GM21576 (cell line): ENCODE data around the gene TMTC2.

Experiments used
- ATAC-seq: cut with Tn5 transposase; IDR thresholded peaks from one replicate; pipeline ENCODE4 v1.9.1; 2021; ENCODE audit warnings: mild to moderate bottlenecking, moderate library complexity; ENCODE audit not compliant: unreplicated experiment

TMTC2 gene

DNA sequence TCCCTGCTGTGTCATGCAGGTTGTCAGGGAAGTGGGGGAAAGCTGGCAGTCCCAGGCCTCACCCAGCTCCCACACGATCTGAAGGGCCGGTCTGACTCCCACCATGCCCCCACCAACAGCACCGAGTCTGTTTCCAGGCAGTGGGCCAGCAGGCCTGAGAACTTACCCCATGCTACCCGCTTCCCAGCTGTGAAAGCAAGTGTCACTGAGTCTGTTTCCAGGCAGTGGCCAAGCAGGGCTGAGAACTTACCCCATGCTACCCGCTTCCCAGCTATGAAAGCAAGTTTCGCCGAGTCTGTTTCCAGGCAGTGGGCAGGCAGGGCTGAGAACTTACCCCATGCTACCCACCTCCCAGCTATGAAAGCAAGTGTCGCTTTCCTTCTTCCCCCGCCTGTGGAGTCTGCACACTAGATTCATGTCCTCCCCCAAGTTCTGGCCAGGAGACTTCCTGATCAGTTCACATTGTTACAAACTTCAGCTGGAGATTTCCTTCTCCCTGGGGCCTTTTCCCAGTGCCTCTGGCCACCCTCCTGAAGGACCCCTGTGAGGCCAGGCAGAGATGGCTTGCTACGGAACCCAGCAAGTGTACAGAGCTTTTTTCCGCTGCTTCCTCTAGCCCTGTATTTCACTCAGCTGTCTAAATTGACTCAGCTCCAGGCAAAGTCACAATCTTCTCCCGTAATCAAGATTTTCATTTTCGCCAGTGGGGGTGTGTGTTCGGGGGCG lies 435.4 kb downstream of the TMTC2 start:
- no peak for ATAC-seq

GRCh38 chr12:83122623-83122934 lies 435.9 kb downstream of the TMTC2 start:
- no peak for ATAC-seq

DNA sequence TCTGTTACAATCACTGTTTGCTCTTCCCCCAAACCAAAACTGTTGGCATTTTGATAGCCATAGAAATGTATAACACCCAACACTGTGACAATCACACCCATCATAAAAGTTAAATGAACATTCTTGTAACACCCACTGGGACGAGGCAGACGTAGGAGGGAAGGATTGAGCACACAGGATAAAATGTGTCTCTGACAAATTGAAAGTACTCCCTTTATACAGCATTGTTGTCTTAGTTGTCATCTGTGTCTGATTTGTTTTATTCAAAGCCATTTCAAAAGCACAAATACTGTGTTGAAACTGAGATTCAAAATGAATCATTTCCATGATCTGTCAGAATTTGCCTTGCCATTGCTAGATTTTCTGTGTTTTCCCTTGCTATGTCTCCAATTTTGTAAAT lies 436.3 kb downstream of the TMTC2 start:
- ATAC-seq = no peak

DNA sequence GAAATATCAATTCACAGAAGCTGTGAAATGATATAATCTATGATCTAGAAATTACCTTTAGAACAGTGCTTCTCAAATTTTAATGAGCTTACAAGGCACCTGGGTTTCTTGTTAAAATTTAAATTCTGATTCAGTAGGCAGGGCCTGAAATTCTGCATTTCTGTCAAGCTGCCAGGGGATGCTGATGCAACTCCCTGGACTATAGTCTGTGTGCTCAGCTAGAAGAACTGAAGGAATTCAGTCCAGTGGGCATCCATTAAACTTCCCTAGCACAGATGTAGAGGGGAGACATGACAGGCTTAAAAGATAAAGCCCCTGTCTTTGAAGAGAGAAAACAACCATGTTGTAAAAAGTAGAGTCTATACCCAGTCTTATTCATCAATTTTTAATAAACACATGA lies 441.8 kb downstream of the TMTC2 start:
- no peak for ATAC-seq

GRCh38 chr12:83130178-83130577 lies 443.5 kb downstream of the TMTC2 start:
- no peak for ATAC-seq

- no peak for ATAC-seq
These were observed 445.7 kb downstream of the TMTC2 start for GRCh38 chr12:83132360-83132759.

DNA sequence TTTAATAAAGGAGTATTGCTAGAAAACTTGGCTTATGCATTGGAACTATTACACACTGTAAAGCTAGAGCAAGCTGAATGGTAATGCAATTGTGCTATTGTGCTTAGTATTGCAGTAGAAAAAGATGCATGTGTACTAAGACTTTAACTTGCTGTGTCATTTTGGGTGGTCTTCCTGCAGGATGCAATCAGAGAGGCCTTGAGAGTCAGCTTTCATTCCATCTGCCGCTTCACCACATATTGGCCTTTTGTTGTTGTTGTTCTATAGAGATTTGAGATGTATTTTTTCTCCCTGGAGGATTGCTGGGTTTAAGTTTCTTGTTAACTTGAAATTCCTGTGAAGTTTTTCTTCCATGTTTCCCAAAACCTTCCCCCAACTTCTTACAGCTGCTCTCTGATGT lies 449.7 kb downstream of the TMTC2 start:
- no peak for ATAC-seq

DNA sequence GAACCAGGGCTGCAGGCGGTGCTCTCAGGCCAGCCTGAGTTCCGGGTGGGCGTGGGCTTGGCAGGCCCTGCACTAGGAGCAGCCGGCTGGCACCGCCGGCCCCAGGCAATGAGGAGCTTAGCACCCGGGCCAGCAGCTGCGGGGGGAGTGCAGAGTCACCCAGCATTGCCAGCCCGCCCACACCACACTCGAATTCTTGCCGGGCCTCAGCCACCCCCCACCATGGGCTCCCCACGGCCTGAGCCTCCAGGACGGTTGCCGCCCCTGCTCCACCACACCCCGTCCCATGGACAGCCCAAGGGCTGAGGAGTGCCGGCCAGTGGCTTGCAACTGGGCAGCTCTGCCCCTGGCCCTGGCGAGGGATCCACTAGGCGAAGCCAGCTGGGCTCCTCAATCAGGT lies 453.4 kb downstream of the TMTC2 start:
- ATAC-seq = no peak

DNA sequence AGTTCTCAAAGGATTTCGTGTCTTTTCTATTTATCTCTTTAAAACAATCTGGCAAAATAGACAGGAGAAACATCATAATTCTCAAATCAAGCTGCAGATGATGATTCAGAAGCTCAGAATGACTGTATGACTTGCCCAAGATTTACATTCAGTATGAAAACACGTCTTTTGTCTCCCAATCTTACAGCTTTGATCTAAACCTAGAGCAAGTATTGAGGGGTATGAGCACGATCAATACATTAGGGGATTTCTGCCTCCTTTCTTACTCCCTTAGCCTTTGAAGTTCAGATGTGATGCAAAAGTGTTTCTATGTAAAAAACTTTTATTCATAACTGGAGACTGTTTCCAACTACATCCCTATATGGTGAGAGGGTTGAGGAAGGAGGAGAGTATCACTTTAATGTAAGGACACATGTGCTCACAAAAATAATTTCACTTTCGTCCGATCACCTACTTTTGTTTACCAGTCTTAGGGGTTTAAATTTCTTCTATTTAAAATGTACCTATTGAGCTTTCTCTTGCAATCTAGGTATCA lies 454.8 kb downstream of the TMTC2 start:
- ATAC-seq = no peak

DNA sequence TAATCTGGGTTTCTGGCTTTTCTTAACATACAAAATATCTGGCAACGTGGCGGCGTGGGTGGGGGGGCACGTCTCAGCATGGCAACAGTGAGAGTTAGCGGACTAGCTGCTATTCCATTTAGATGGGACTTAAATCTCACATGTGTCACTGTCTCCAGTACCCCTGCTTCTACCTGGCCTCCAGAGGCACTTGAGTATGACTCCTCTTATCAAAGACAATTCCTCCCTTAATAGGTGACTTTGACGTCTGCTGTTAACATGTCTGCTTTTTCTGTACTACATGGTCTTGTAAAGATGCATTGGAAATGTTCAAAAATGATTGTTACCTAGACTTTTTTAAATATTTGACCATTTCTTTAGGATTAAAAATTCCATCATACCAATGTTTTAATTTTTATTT lies 456.2 kb downstream of the TMTC2 start:
- no peak for ATAC-seq

- ATAC-seq = no peak
These were observed 457.2 kb downstream of the TMTC2 start for GRCh38 chr12:83143950-83144349.

- ATAC-seq = no peak
These were observed 458.7 kb downstream of the TMTC2 start for GRCh38 chr12:83145325-83145840.

DNA sequence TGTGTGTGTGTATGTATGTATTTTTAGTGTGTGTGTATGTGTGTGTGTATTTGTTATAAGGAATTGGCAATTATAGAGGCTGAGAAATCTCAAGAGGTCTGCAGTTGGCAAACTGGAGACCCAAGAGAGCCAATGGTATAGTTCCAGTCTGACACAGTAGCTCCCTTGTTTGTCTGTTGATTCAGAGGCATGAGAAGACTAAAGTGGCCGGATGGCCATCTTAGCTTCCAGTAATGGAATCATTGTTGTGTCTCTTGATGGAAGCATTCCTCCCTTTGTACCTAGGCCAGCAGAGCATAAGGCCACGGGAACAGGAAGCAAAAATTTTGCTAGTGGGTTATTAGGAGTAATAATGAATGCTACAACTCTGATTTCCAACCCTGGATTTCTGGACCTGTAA lies 460.6 kb downstream of the TMTC2 start:
- ATAC-seq = no peak

GRCh38 chr12:83149987-83150386 lies 463.3 kb downstream of the TMTC2 start:
- no peak for ATAC-seq

DNA sequence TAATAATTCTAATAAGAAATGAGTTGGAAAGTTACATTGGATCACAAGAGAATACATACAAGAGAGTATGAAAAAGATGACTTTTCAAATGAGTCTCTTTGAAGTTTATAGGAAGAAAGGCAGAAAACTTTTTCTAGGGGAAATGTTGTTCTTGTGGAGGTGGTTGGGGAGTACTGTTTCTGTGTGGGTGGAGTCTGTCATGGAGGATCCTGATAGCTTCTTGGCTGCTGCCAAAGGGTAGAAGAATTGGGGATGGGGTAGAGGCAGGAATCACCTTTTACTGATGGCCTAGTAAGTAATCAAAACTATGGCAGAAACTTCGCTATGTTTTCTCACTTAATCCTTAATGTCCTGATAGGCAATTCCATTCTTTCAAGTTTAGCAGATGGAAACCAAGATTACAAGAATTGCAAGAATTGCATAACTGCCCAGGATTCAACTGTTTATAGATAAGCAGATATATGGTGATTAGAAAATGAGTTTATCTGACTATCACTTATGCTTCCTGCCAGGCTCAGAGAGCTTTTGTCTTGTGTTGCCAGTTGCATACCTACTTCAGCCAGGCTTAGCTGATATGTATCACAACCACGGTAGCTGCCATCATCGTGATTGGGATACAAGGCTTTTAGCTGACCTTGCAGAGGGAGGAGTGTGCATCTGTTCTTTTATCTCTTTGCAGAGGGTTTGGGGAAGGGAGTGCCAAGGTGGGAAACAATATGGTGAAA lies 463.9 kb downstream of the TMTC2 start:
- no peak for ATAC-seq

- no peak for ATAC-seq
These were observed 466.5 kb downstream of the TMTC2 start for GRCh38 chr12:83153177-83153576.

DNA sequence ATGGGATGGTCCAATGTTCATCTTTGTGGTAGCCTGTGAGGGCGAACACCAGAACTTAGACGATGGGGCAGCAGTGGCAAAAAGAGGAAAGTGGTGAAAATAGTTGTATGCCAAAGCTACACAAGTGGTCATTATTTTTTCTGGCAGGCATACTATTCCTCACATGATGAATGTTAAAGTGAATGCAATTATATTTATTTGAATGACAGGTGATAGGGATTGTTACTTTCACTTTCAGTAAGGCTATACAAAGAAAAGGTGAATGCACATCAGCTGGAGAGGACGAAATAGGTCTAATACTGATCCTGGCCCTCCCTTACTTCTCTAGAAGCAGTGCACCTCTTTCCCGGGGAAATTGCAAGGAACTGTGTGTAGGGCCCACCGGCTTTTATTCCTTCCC lies 470.1 kb downstream of the TMTC2 start:
- ATAC-seq = no peak

DNA sequence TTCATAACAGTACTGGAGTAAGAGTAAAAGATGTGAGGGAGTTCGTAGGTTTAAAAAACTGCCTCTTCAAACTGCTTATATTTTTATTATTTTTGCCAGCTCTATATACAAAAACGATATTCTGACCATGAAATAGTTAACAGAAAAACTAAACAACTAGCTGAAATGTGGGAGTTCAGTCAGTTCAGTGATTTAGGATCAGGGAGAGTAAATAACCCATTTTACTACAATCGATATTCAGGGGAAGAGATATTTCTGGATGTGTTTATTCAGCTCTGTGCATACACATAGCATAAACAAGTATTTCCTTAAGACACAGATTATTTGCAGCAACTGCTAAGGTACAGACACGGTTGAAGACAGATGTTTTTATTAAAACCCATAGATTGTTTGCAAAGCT lies 470.9 kb downstream of the TMTC2 start:
- no peak for ATAC-seq

GRCh38 chr12:83158613-83159207 lies 472.0 kb downstream of the TMTC2 start:
- no peak for ATAC-seq

DNA sequence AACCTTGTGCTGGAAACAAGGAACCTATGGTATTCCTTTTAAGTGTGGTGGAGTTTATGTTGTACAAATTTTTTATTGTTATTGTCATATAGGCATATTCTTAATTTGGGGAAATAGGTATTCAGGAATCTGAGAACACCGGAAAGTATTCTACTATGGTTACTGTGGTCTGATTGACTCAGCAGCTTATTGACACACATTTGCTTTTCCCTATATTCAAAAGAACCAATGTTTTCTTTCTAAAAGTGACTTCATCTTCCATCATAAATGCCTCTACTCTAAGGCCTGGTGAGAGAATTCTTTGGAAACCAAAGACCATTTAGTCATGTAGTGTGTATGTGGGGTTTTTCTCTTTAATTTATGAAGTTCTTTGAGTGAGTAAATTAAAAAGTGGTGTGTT lies 474.8 kb downstream of the TMTC2 start:
- ATAC-seq = no peak

GRCh38 chr12:83168751-83169150 lies 482.0 kb downstream of the TMTC2 start:
- ATAC-seq = no peak

GRCh38 chr12:83172441-83172840 lies 485.7 kb downstream of the TMTC2 start:
- ATAC-seq = no peak
